Stimulated activated naive CD8-positive, alpha-beta T cell treated with anti-CD3 and anti-CD28 coated beads, Interleukin-15, Interleukin-2, amounts not matched to agents 100 ng/mL and 50 ng/mL, for 24 hours (primary cell): ENCODE data around the gene SGSH.

Experiments used
- H3K27ac Mint-ChIP-seq: one replicate; pipeline ENCODE4 v1.8.0; 2021; ENCODE audit warnings: mild to moderate bottlenecking, mixed read lengths
- H3K27me3 Mint-ChIP-seq: one replicate; pipeline ENCODE4 v1.8.0; 2021; ENCODE audit warnings: mixed read lengths
- H3K36me3 Mint-ChIP-seq: one replicate; pipeline ENCODE4 v1.8.0; 2021; ENCODE audit warnings: low read depth, mixed read lengths
- H3K4me1 Mint-ChIP-seq: one replicate; pipeline ENCODE4 v1.8.0; 2021; ENCODE audit warnings: low read depth, mixed read lengths
- H3K4me3 Mint-ChIP-seq: one replicate; pipeline ENCODE4 v1.8.0; 2021; ENCODE audit warnings: mild to moderate bottlenecking, mixed read lengths
- H3K9me3 Mint-ChIP-seq: one replicate; pipeline ENCODE4 v1.8.0; 2021; ENCODE audit warnings: mixed read lengths

SGSH gene

DNA sequence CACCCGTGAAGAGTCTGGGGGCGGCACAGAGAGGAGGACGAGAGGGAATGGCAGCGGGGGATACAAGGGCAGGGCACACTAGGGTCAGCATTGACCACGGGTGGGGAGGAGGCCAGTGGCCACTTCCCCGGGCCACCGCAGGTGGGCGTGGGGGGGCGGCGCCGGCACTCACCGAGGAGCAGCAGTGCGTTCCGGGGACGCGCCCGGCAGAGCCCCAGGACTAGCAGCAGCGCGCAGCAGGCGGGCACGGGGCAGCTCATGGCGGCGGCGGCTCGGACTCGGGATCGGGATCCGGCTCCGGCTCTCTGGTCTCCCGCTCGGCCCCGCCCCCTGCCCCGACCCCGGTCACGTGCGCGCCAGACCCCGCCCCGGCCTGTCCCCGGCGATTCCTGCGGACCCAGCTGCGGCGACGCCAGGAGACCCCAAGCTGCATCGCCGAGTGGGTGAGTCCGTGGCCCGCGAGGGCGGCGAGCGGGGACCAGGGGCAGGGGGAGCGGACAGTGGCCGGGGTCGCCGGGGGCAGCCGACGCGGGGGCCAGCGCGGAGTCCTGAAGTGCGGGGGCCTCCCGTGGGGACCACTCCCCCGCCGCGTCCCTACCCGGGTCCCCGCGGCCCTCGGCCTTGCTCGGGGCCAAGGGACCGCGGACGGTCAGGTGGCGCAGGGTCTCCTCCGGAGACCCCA lies at the start of gene SGSH, which contains the start of gene SLC26A11:
Gene SGSH (minus strand): TSS at position 280 of the 682 bp plus-strand sequence. CDS start 20 bp downstream, at position 260.
Gene SLC26A11 (plus strand): TSS at position 374 of the 682 bp plus-strand sequence. CDS start 1,134 bp downstream, outside the sequence.
- Mint-ChIP-seq H3K4me1 (peaks cover 37% of the 10 kb centered on the region), H3K36me3 (peaks cover 16% of the 10 kb centered on the region), H3K4me3 (peak within 1 kb of the TSS; percentile 88), H3K9me3 (no peaks in the 10 kb centered on the region), H3K27me3 (no peaks in the 10 kb centered on the region), H3K27ac (peak within 1 kb of the TSS; percentile 88)

GRCh38 chr17:80269405-80269807 lies 49.3 kb upstream of the SGSH start:
- Mint-ChIP-seq H3K9me3 (no peaks in the 10 kb centered on the region), H3K4me1 (peaks cover 40% of the 10 kb centered on the region), H3K27me3 (no peaks in the 10 kb centered on the region), H3K27ac (no peak overlapping the region), H3K4me3 (no peak overlapping the region), H3K36me3 (peaks cover 42% of the 10 kb centered on the region)

DNA sequence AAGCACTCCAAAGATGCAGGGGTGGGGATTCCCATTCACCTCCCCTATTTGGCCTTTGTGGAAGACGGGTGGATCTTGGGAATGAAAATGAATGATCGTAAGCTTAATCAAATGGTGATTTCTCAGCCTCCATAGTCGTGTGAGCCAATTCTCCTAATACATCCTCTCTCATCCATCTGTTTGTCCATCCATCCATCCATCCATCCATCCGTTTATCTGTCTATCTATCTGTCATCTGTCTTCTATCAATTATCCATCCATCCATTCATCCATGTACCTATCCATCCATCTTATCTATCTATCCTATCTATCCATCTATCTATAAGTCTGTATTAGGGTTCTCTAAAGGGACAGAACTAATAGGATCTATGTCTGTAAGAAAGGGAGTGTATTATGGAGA lies 48.3 kb upstream of the SGSH start:
- H3K36me3 Mint-ChIP-seq, result peaks cover 34% of the 10 kb centered on the region
- no peaks in the 10 kb centered on the region for H3K27me3 Mint-ChIP-seq
- no peak overlapping the region for H3K27ac Mint-ChIP-seq
- H3K4me3 Mint-ChIP-seq, result no peak overlapping the region
- H3K4me1 Mint-ChIP-seq, result peaks cover 35% of the 10 kb centered on the region
- no peaks in the 10 kb centered on the region for H3K9me3 Mint-ChIP-seq

GRCh38 chr17:80267391-80267790 lies 47.3 kb upstream of the SGSH start:
- peak overlapping the region; percentile 12 for H3K4me3 Mint-ChIP-seq
- no peaks in the 10 kb centered on the region for H3K9me3 Mint-ChIP-seq
- peaks cover 36% of the 10 kb centered on the region for H3K4me1 Mint-ChIP-seq
- H3K27me3 Mint-ChIP-seq, result no peaks in the 10 kb centered on the region
- H3K36me3 Mint-ChIP-seq, result peaks cover 25% of the 10 kb centered on the region
- H3K27ac Mint-ChIP-seq, result peak overlapping the region; percentile 33

DNA sequence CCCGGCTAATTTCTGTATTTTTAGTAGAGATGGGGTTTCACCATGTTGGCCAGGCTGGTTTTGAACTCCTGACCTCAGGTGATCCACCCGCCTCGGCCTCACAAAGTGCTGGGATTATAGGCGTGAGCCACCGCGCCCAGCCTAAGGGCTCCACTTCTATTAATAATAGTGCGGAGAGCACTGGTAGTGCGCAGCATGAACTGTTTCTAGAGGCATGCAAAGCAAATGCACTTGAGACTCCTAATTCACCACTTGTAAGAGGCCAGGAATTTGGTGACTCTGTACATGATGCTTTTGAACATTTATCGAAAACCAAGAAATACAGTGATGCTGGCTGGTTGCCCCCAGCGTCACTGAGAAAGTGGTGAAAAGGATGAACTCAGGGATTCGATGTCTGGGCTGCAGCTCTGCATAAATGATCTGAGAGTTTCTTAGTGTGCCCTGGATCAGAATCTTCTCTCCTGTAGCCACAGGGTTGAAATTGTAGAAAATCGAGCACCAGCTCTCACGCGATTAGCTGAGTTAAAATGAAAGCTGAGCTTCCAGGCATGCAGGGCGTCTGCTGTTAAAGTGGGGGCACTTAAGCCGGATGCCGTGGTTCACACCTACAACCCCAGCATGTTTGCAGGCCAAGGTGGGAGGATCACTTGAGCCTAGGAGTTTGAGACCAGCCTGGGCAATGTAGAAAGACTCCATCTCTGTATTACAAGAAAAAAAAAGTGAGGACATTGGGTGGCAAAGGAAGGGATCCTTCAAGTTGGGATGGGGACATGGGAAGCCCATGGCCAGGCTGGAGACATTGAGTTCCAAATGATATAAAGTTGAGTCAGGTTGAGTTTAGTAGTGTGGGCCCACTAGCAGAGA lies 45.3 kb upstream of the SGSH start:
- H3K27ac Mint-ChIP-seq, result peak overlapping the region; percentile 98
- H3K4me3 Mint-ChIP-seq, result peak overlapping the region; percentile 97
- H3K9me3 Mint-ChIP-seq, result no peaks in the 10 kb centered on the region

DNA sequence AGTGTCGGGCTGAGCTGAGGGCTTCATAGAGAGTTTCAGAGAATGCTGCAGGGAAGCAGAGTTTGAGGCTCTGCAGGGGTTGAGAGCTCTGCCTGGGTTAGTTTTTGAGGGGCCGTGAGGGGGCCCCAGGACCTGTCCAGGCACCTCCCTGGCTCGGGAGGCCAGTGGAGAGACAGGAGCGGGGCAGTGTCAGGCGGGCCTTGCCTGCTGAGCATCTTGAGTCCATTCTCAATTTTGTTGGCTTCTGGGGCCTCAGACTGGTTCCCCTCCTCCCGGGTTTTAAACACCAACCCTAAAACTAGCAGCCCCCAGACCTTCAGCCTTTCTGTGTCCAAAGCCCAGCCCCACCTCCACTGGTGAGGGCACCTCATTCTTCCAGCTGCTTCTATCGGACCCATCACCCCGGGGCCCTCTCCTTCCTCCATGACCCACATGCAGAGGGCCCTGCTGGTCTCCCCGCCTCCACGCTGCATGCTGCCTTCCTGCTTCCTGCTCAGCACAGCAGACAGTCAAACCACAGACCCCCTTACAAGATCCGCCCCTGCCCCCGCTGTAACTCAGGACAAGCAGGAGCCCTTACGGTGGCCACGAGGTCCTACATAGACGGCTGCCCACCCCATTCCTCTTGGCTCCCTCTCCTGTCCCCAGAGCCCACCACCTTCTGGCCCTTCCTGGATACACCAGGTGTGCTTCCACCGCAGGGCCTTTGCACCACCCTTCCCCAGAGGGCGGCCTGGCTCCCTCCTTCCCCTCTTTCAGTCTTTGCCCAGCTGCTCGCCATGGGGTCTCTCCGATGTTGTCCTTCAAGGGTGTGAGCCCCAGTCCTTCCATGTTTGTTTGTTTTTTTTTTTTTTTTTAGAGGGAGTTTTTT lies 44.3 kb upstream of the SGSH start:
- Mint-ChIP-seq H3K4me3 (peak overlapping the region; percentile 97), H3K4me1 (peaks cover 46% of the 10 kb centered on the region), H3K36me3 (peaks cover 18% of the 10 kb centered on the region)

More for the DNA sequence above, 45.3 kb upstream of the SGSH start:
- Mint-ChIP-seq H3K27me3 (no peaks in the 10 kb centered on the region), H3K36me3 (peaks cover 18% of the 10 kb centered on the region), H3K4me1 (peaks cover 41% of the 10 kb centered on the region)

DNA sequence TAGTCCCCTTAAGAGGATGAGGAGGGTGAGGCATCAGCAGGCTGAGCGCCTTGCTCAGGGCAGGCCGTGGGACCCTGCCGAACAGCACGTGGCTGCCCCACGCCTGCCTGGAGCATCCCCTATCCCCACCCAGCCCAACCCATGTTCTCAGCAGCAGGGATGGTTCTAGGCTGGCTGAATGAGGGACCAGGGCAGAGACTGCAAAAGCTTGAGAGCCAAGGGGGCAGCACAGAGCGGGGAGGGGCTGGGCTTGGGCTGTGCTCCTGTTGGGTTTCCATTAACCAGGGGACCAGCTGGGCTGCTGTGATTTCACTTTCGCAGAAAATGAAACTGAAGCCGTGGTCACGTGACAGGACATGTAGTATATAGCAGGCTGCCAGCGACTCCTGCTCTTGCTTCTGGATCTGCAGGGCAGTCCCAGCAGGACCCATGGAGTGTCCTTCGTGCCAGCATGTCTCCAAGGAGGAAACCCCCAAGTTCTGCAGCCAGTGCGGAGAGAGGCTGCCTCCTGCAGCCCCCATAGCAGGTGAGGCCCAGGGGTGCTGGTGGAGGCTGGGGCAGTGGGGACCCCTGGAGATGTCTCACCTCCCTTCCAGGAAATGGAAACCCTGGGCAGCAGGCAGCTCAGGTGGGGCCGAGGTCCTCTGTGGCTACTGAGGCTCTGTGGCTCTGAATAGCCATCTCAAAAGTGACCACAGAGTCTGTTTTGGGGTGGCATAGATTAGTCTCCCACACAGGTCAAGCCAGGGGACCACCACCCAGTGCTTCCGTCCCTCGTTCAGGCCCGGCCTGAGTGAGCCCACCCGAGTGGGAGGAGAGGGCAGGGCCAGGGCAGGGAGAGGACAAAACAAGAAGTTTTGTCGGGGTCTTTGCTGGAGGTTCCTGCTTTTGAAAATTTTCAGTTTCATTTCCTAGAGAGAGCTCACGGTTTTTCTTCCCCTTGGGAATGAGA lies 43.4 kb upstream of the SGSH start:
- Mint-ChIP-seq H3K4me3 (peak overlapping the region; percentile 97), H3K27ac (peak overlapping the region; percentile 98), H3K4me1 (peaks cover 55% of the 10 kb centered on the region), H3K36me3 (peaks cover 18% of the 10 kb centered on the region), H3K9me3 (no peaks in the 10 kb centered on the region), H3K27me3 (no peaks in the 10 kb centered on the region)

More for the DNA sequence above, 44.3 kb upstream of the SGSH start:
- H3K9me3 Mint-ChIP-seq, result no peaks in the 10 kb centered on the region
- H3K27me3 Mint-ChIP-seq, result no peaks in the 10 kb centered on the region
- peak overlapping the region; percentile 98 for H3K27ac Mint-ChIP-seq

DNA sequence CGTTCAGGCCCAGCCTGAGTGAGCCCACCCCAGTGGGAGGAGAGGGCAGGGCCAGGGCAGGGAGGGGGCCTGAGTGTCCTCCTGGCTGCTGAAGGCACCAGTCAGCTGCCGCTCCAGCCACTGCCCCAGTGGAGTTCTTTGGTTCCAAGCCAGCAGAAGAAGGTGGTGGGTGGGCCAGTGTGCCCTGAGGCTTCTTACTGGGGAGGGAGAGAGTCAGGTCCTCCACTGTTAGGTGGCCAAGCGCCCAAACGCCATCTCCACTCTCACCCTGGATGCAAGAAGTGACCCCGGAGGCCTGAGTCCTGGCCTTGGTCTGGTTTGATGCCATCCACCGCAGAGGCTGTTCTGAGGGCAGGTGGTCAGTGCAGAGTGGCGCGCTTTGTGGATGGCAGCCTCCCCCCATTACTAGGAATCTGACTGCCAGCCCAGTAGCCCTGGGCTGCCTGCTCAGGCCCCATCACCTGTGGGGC lies 42.7 kb upstream of the SGSH start:
- Mint-ChIP-seq H3K9me3 (no peaks in the 10 kb centered on the region), H3K4me3 (peak overlapping the region; percentile 97), H3K27me3 (no peaks in the 10 kb centered on the region), H3K4me1 (peaks cover 63% of the 10 kb centered on the region), H3K36me3 (peaks cover 18% of the 10 kb centered on the region), H3K27ac (peak overlapping the region; percentile 98)

DNA sequence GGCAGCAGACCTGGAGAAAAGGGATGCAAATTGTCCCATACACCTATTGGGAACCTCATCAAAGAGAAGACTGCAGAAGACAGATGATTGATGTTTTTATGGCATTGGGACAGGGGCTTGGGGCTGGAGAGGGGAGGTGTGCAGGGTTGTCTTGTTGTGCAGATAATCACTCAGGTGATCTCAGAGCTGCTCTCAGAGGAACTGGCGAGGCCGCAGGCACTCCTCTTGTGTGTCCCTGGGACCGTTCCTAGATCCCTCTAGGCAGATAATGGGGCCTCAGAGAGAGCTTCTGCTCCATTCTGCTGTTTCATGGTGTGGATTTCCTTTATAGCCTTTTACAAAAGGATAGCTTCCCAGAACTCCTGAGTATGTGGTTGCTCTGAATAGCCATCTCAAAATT lies 42.2 kb upstream of the SGSH start:
- Mint-ChIP-seq H3K36me3 (peaks cover 18% of the 10 kb centered on the region), H3K9me3 (no peaks in the 10 kb centered on the region), H3K4me3 (peak overlapping the region; percentile 90), H3K4me1 (peaks cover 68% of the 10 kb centered on the region), H3K27me3 (no peaks in the 10 kb centered on the region), H3K27ac (peak overlapping the region; percentile 95)

- Mint-ChIP-seq H3K36me3 (peaks cover 18% of the 10 kb centered on the region), H3K27ac (peak overlapping the region; percentile 95), H3K27me3 (no peaks in the 10 kb centered on the region), H3K4me3 (peak overlapping the region; percentile 90), H3K9me3 (no peaks in the 10 kb centered on the region), H3K4me1 (peaks cover 68% of the 10 kb centered on the region)
Measured at GRCh38 chr17:80261895-80262279, 41.8 kb upstream of the SGSH start.

DNA sequence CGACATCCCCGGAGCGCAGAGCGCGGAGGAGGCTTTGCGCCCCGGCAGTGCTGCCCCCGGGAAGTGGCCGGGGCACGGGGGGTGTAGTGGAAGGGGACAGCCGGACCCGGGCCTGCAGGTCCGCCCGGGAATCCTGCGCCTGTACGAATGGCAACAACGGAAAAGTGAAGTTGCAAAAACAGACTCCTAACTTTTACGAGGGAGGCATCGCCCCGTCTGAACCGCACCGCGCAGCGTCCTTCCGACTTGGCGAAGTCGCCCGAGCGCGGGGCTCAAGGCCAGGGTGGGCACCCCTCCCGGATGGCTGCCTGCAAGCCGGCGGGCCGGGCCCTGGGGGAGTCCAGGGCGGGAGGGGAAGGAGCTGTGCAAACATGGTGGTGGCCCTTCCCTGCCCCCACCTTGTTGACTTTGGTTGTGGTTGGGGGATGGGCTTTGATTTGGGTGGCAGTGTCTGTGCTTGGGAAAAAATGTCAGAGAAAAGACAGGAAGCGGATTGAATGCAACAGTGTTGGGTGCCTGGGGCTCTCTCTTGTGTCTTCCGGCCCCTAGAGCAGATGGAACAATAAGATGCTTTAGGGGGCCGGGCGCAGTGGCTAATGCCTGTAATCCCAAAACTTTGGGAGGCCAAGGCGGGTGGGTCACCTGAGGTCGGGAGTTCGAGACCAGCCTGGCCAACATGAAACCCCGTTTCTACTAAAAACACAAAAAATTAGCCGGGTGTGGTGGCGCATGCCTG lies 41.2 kb upstream of the SGSH start:
- H3K9me3 Mint-ChIP-seq, result no peaks in the 10 kb centered on the region
- peak overlapping the region; percentile 90 for H3K4me3 Mint-ChIP-seq
- peaks cover 73% of the 10 kb centered on the region for H3K4me1 Mint-ChIP-seq
- H3K27ac Mint-ChIP-seq, result peak overlapping the region; percentile 95
- H3K36me3 Mint-ChIP-seq, result peaks cover 18% of the 10 kb centered on the region
- no peaks in the 10 kb centered on the region for H3K27me3 Mint-ChIP-seq

GRCh38 chr17:80260791-80261158 lies 40.6 kb upstream of the SGSH start, which contains the start of gene RNF213:
TSS of gene RNF213 (plus strand) at chr17:80260852. CDS start at chr17:80263682, 2,830 bp downstream.
- Mint-ChIP-seq H3K27ac (peak within 1 kb of the TSS; percentile 95), H3K4me3 (peak within 1 kb of the TSS; percentile 90), H3K36me3 (peaks cover 14% of the 10 kb centered on the region), H3K4me1 (peaks cover 72% of the 10 kb centered on the region), H3K9me3 (no peaks in the 10 kb centered on the region), H3K27me3 (no peaks in the 10 kb centered on the region)

- H3K27me3 Mint-ChIP-seq, result no peaks in the 10 kb centered on the region
- peaks cover 72% of the 10 kb centered on the region for H3K4me1 Mint-ChIP-seq
- H3K36me3 Mint-ChIP-seq, result peaks cover 7% of the 10 kb centered on the region
- H3K9me3 Mint-ChIP-seq, result no peaks in the 10 kb centered on the region
- peak overlapping the region; percentile 84 for H3K4me3 Mint-ChIP-seq
- peak overlapping the region; percentile 89 for H3K27ac Mint-ChIP-seq
Measured at GRCh38 chr17:80260069-80260535, 40.0 kb upstream of the SGSH start.
